ENCODE measurements around the gene NEB.

The NEB gene

GRCh38 chr2:151478011-151478410 lies 256.3 kb downstream of the NEB start:
- Histone ChIP-seq H3K27me3 (replicated peaks in 2 of 5; ENCODE audit: control insufficient read depth in 4 of 5, insufficient read depth in 5 of 5, low read length in 4 of 5) (no peaks in the 10 kb centered on the region), H3K4me3 (ENCODE audit: control insufficient read depth in 1 of 7, extremely low read depth in 1 of 7, insufficient read depth in 4 of 7, low read depth in 2 of 7, low read length in 6 of 7) (no peak overlapping the region), H3K27ac (ENCODE audit: insufficient read depth in 1 of 2, low read depth in 1 of 2, low read length in 2 of 2, poor library complexity in 1 of 2, severe bottlenecking in 2 of 2) (no peak overlapping the region), H3K36me3 (ENCODE audit: control insufficient read depth in 4 of 4, insufficient read depth in 4 of 4, low read length in 3 of 4) (peaks cover 13 to 60% (median 35%) of the 10 kb centered on the region in 4 experiments), H3K4me1 (ENCODE audit: control extremely low read depth in 1 of 4, control insufficient read depth in 4 of 4, insufficient read depth in 4 of 4, low read length in 3 of 4) (no peaks in the 10 kb centered on the region), H3K9me3 (ENCODE audit: control extremely low read depth in 1 of 5, control insufficient read depth in 4 of 5, insufficient read depth in 2 of 5, low read depth in 1 of 5, low read length in 4 of 5) (no peaks in the 10 kb centered on the region)
- ChIA-PET POLR2A (interaction anchor here (0.6 kb wide), 1 partner anchor 685 kb away, joined by 4 read pairs; no protein-coding TSS in a partner anchor), CTCF (interaction anchor here (0.6 to 1.0 kb wide), 2 partner anchors 13 to 524 kb away, joined by 3 read pairs; no protein-coding TSS in a partner anchor)
- 100% methylated on average over 4 of the region's 4 CpGs for WGBS (ENCODE audit: insufficient coverage)
- DNase-seq = no peak

- Histone ChIP-seq H3K4me3 (ENCODE audit: control insufficient read depth in 1 of 7, extremely low read depth in 1 of 7, insufficient read depth in 4 of 7, low read depth in 2 of 7, low read length in 6 of 7) (no peak overlapping the region), H3K4me1 (ENCODE audit: control extremely low read depth in 1 of 4, control insufficient read depth in 4 of 4, insufficient read depth in 4 of 4, low read length in 3 of 4) (no peaks in the 10 kb centered on the region), H3K27me3 (replicated peaks in 2 of 5; ENCODE audit: control insufficient read depth in 4 of 5, insufficient read depth in 5 of 5, low read length in 4 of 5) (no peaks in the 10 kb centered on the region), H3K36me3 (ENCODE audit: control insufficient read depth in 4 of 4, insufficient read depth in 4 of 4, low read length in 3 of 4) (peaks cover 12 to 49% (median 29%) of the 10 kb centered on the region in 4 experiments), H3K9me3 (ENCODE audit: control extremely low read depth in 1 of 5, control insufficient read depth in 4 of 5, insufficient read depth in 2 of 5, low read depth in 1 of 5, low read length in 4 of 5) (no peaks in the 10 kb centered on the region), H3K27ac (ENCODE audit: insufficient read depth in 1 of 2, low read depth in 1 of 2, low read length in 2 of 2, poor library complexity in 1 of 2, severe bottlenecking in 2 of 2) (no peak overlapping the region)
- ChIA-PET POLR2A (no interaction called here), CTCF (interaction anchor here (1.3 kb wide), 1 partner anchor 9 kb away, joined by 5 read pairs; no protein-coding TSS in a partner anchor)
- no CpG with 5 or more reads among the region's 1 CpG for WGBS (ENCODE audit: insufficient coverage)
- no peak for DNase-seq
Observed at GRCh38 chr2:151476287-151476686, 258.0 kb downstream of the NEB start.

- DNase-seq = peak in 1 of 3 donors; percentile 9
- ChIA-PET POLR2A (no interaction called here), CTCF (no interaction called here)
- Histone ChIP-seq H3K9me3 (ENCODE audit: control extremely low read depth in 1 of 5, control insufficient read depth in 4 of 5, insufficient read depth in 2 of 5, low read depth in 1 of 5, low read length in 4 of 5) (peaks cover 0 to 6% (median 4%) of the 10 kb centered on the region in 5 experiments), H3K4me3 (ENCODE audit: control insufficient read depth in 1 of 7, extremely low read depth in 1 of 7, insufficient read depth in 4 of 7, low read depth in 2 of 7, low read length in 6 of 7) (no peak overlapping the region), H3K36me3 (ENCODE audit: control insufficient read depth in 4 of 4, insufficient read depth in 4 of 4, low read length in 3 of 4) (peaks cover 17 to 50% (median 34%) of the 10 kb centered on the region in 4 experiments), H3K27me3 (replicated peaks in 2 of 5; ENCODE audit: control insufficient read depth in 4 of 5, insufficient read depth in 5 of 5, low read length in 4 of 5) (no peaks in the 10 kb centered on the region), H3K27ac (ENCODE audit: insufficient read depth in 1 of 2, low read depth in 1 of 2, low read length in 2 of 2, poor library complexity in 1 of 2, severe bottlenecking in 2 of 2) (no peak overlapping the region), H3K4me1 (ENCODE audit: control extremely low read depth in 1 of 4, control insufficient read depth in 4 of 4, insufficient read depth in 4 of 4, low read length in 3 of 4) (no peaks in the 10 kb centered on the region)
- no CpG with 5 or more reads among the region's 2 CpGs for WGBS (ENCODE audit: insufficient coverage)
Observed at GRCh38 chr2:151475071-151475470, 259.2 kb downstream of the NEB start.

- no peaks in the 10 kb centered on the region for H3K27me3 ChIP-seq (replicated peaks in 2 of 5; ENCODE audit: control insufficient read depth in 4 of 5, insufficient read depth in 5 of 5, low read length in 4 of 5)
- H3K9me3 ChIP-seq (ENCODE audit: control extremely low read depth in 1 of 5, control insufficient read depth in 4 of 5, insufficient read depth in 2 of 5, low read depth in 1 of 5, low read length in 4 of 5) = peaks cover 0 to 6% (median 4%) of the 10 kb centered on the region in 5 experiments
- DNase-seq = peak in 2 of 3 donors; percentile 5 to 15
- H3K4me1 ChIP-seq (ENCODE audit: control extremely low read depth in 1 of 4, control insufficient read depth in 4 of 4, insufficient read depth in 4 of 4, low read length in 3 of 4) = no peaks in the 10 kb centered on the region
- H3K36me3 ChIP-seq (ENCODE audit: control insufficient read depth in 4 of 4, insufficient read depth in 4 of 4, low read length in 3 of 4) = peaks cover 20 to 66% (median 47%) of the 10 kb centered on the region in 4 experiments
- POLR2A ChIA-PET = no interaction called here
- CTCF ChIA-PET = no interaction called here
- no peak overlapping the region for H3K27ac ChIP-seq (ENCODE audit: insufficient read depth in 1 of 2, low read depth in 1 of 2, low read length in 2 of 2, poor library complexity in 1 of 2, severe bottlenecking in 2 of 2)
- no peak overlapping the region for H3K4me3 ChIP-seq (ENCODE audit: control insufficient read depth in 1 of 7, extremely low read depth in 1 of 7, insufficient read depth in 4 of 7, low read depth in 2 of 7, low read length in 6 of 7)
- WGBS (ENCODE audit: insufficient coverage) = no CpG with 5 or more reads among the region's 3 CpGs
Observed at GRCh38 chr2:151472966-151473365, 261.3 kb downstream of the NEB start.

- peaks cover 25 to 74% (median 46%) of the 10 kb centered on the region in 4 experiments for H3K36me3 ChIP-seq (ENCODE audit: control insufficient read depth in 4 of 4, insufficient read depth in 4 of 4, low read length in 3 of 4)
- ChIA-PET POLR2A (no interaction called here), CTCF (interaction anchor here (0.7 kb wide), 1 partner anchor 31 kb away, joined by 3 read pairs; no protein-coding TSS in a partner anchor)
- DNase-seq = no peak
- no peak overlapping the region for H3K27ac ChIP-seq (ENCODE audit: insufficient read depth in 1 of 2, low read depth in 1 of 2, low read length in 2 of 2, poor library complexity in 1 of 2, severe bottlenecking in 2 of 2)
- no peaks in the 10 kb centered on the region for H3K4me1 ChIP-seq (ENCODE audit: control extremely low read depth in 1 of 4, control insufficient read depth in 4 of 4, insufficient read depth in 4 of 4, low read length in 3 of 4)
- no peak overlapping the region for H3K4me3 ChIP-seq (ENCODE audit: control insufficient read depth in 1 of 7, extremely low read depth in 1 of 7, insufficient read depth in 4 of 7, low read depth in 2 of 7, low read length in 6 of 7)
- H3K9me3 ChIP-seq (ENCODE audit: control extremely low read depth in 1 of 5, control insufficient read depth in 4 of 5, insufficient read depth in 2 of 5, low read depth in 1 of 5, low read length in 4 of 5) = peaks cover 0 to 6% (median 4%) of the 10 kb centered on the region in 5 experiments
- WGBS (ENCODE audit: insufficient coverage) = no CpG with 5 or more reads among the region's 1 CpG
- no peaks in the 10 kb centered on the region for H3K27me3 ChIP-seq (replicated peaks in 2 of 5; ENCODE audit: control insufficient read depth in 4 of 5, insufficient read depth in 5 of 5, low read length in 4 of 5)
Observed at GRCh38 chr2:151470556-151470955, 263.7 kb downstream of the NEB start.

GRCh38 chr2:151465771-151466170 lies 268.5 kb downstream of the NEB start:
- ChIA-PET POLR2A (no interaction called here), CTCF (interaction anchor here (0.7 to 1.0 kb wide), 2 partner anchors 9 to 560 kb away, joined by 3 to 4 read pairs; no protein-coding TSS in a partner anchor)
- peaks cover 0 to 4% (median 1%) of the 10 kb centered on the region in 5 experiments for H3K9me3 ChIP-seq (ENCODE audit: control extremely low read depth in 1 of 5, control insufficient read depth in 4 of 5, insufficient read depth in 2 of 5, low read depth in 1 of 5, low read length in 4 of 5)
- DNase-seq = no peak
- no peaks in the 10 kb centered on the region for H3K27me3 ChIP-seq (replicated peaks in 2 of 5; ENCODE audit: control insufficient read depth in 4 of 5, insufficient read depth in 5 of 5, low read length in 4 of 5)
- H3K4me3 ChIP-seq (ENCODE audit: control insufficient read depth in 1 of 7, extremely low read depth in 1 of 7, insufficient read depth in 4 of 7, low read depth in 2 of 7, low read length in 6 of 7) = no peak overlapping the region
- H3K4me1 ChIP-seq (ENCODE audit: control extremely low read depth in 1 of 4, control insufficient read depth in 4 of 4, insufficient read depth in 4 of 4, low read length in 3 of 4) = no peaks in the 10 kb centered on the region
- peaks cover 20 to 96% (median 63%) of the 10 kb centered on the region in 4 experiments for H3K36me3 ChIP-seq (ENCODE audit: control insufficient read depth in 4 of 4, insufficient read depth in 4 of 4, low read length in 3 of 4)
- 100% methylated on average over 1 of the region's 3 CpGs for WGBS (ENCODE audit: insufficient coverage)
- H3K27ac ChIP-seq (ENCODE audit: insufficient read depth in 1 of 2, low read depth in 1 of 2, low read length in 2 of 2, poor library complexity in 1 of 2, severe bottlenecking in 2 of 2) = no peak overlapping the region

GRCh38 chr2:151459358-151459757 lies 274.9 kb downstream of the NEB start:
- 100% methylated on average over 1 of the region's 1 CpG for WGBS (ENCODE audit: insufficient coverage)
- Histone ChIP-seq H3K27ac (ENCODE audit: insufficient read depth in 1 of 2, low read depth in 1 of 2, low read length in 2 of 2, poor library complexity in 1 of 2, severe bottlenecking in 2 of 2) (no peak overlapping the region), H3K4me1 (ENCODE audit: control extremely low read depth in 1 of 4, control insufficient read depth in 4 of 4, insufficient read depth in 4 of 4, low read length in 3 of 4) (no peaks in the 10 kb centered on the region), H3K4me3 (ENCODE audit: control insufficient read depth in 1 of 7, extremely low read depth in 1 of 7, insufficient read depth in 4 of 7, low read depth in 2 of 7, low read length in 6 of 7) (no peak overlapping the region), H3K27me3 (replicated peaks in 2 of 5; ENCODE audit: control insufficient read depth in 4 of 5, insufficient read depth in 5 of 5, low read length in 4 of 5) (no peaks in the 10 kb centered on the region), H3K36me3 (ENCODE audit: control insufficient read depth in 4 of 4, insufficient read depth in 4 of 4, low read length in 3 of 4) (peaks cover 19 to 82% (median 48%) of the 10 kb centered on the region in 4 experiments), H3K9me3 (ENCODE audit: control extremely low read depth in 1 of 5, control insufficient read depth in 4 of 5, insufficient read depth in 2 of 5, low read depth in 1 of 5, low read length in 4 of 5) (no peaks in the 10 kb centered on the region)
- POLR2A ChIA-PET = no interaction called here
- CTCF ChIA-PET = interaction anchor here (0.5 to 2.7 kb wide), 4 partner anchors 9 to 1224 kb away, joined by 3 to 13 read pairs (median 3); no protein-coding TSS in a partner anchor
- DNase-seq = no peak
